GM23338 (cell line): ENCODE results near the gene KCNH5.

ENCODE experiments used
- EZH2phosphoT487 ChIP-seq: fragments of 200-600 bp; sonication (generic); IDR thresholded peaks from one replicate; pipeline ENCODE4 v1.8.1; 2018; ENCODE audit warnings: antibody characterized with exemption; ENCODE audit not compliant: unreplicated experiment
- JUNB ChIP-seq: IDR thresholded peaks from one replicate; pipeline ENCODE4 v1.6.1; 2016; ENCODE audit warnings: antibody characterized with exemption; ENCODE audit not compliant: unreplicated experiment
- POLR2AphosphoS5 ChIP-seq: IDR thresholded peaks from 2 replicates; pipeline ENCODE4 v1.6.1; 2016; ENCODE audit warnings: antibody characterized with exemption, low read depth
- REST ChIP-seq: IDR thresholded peaks from one replicate; pipeline ENCODE4 v1.6.1; 2018; ENCODE audit warnings: antibody characterized with exemption; ENCODE audit not compliant: unreplicated experiment
- TF ChIP-seq, protein P1 (sequence below), 2 experiments: fragments of 200-600 bp in 1 of 2; sonication (generic) in 1 of 2; conservative IDR thresholded peaks; 2 replicates each; pipeline versions ENCODE4 v1.5.1 to v1.6.1; 2016 to 2017; ENCODE audit warnings: antibody characterized with exemption in 2 of 2, low read depth in 2 of 2, mild to moderate bottlenecking in 2 of 2, moderate library complexity in 1 of 2

DNA sequence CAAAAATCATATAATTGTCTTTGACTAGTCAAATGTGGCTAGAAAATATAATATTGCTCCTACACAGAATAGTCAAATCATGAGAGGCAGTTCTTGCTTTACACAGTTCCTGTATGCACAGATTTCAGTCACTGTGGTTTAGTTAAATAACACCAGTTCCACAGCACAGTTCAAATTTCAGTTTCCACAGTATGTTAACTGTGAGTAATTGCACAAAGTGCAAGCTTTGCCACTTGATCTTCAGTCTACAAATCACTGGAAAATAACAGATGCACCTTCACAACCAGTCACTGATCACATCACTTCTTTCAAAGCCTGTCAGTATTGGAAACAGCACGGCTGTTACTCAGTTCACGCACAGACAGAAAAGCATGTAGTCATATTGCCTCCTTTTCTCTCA lies 38.7 kb downstream of the KCNH5 start:
- TF ChIP-seq, protein P1, sequence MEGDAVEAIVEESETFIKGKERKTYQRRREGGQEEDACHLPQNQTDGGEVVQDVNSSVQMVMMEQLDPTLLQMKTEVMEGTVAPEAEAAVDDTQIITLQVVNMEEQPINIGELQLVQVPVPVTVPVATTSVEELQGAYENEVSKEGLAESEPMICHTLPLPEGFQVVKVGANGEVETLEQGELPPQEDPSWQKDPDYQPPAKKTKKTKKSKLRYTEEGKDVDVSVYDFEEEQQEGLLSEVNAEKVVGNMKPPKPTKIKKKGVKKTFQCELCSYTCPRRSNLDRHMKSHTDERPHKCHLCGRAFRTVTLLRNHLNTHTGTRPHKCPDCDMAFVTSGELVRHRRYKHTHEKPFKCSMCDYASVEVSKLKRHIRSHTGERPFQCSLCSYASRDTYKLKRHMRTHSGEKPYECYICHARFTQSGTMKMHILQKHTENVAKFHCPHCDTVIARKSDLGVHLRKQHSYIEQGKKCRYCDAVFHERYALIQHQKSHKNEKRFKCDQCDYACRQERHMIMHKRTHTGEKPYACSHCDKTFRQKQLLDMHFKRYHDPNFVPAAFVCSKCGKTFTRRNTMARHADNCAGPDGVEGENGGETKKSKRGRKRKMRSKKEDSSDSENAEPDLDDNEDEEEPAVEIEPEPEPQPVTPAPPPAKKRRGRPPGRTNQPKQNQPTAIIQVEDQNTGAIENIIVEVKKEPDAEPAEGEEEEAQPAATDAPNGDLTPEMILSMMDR (conservative IDR thresholded peaks at IDR 0.05; ENCODE audit: low read depth in 2 of 2) = no peak
- no peak for TF ChIP-seq POLR2AphosphoS5
- no peak for TF ChIP-seq EZH2phosphoT487
- TF ChIP-seq JUNB = no peak
- no peak for TF ChIP-seq REST
